ENCODE measurements around the gene CARMIL3.

The CARMIL3 gene

GRCh38 chr14:24080142-24080530 is 28.3 kb downstream of the CARMIL3 start:
- DNase-seq = no peak

GRCh38 chr14:24080888-24081738 is 29.3 kb downstream of the CARMIL3 start:
- DNase-seq = peak; percentile 83

- DNase-seq = peak; percentile 57
Measured at GRCh38 chr14:24081739-24082211, 30.0 kb downstream of the CARMIL3 start.

- DNase-seq = no peak
Measured at GRCh38 chr14:24082411-24083080, 30.7 kb downstream of the CARMIL3 start.

- DNase-seq = no peak
Measured at GRCh38 chr14:24083462-24083861, 31.7 kb downstream of the CARMIL3 start.

- no peak for DNase-seq
Measured at GRCh38 chr14:24084440-24084839, 32.6 kb downstream of the CARMIL3 start.

- DNase-seq = no peak
Measured at GRCh38 chr14:24085215-24085614, 33.4 kb downstream of the CARMIL3 start.

GRCh38 chr14:24086193-24086955 is 34.6 kb downstream of the CARMIL3 start:
- DNase-seq = peak; percentile 65

GRCh38 chr14:24087004-24087403 is 35.2 kb downstream of the CARMIL3 start:
- DNase-seq = no peak

GRCh38 chr14:24088095-24088494 is 36.3 kb downstream of the CARMIL3 start:
- DNase-seq = no peak

- DNase-seq = no peak
Measured at GRCh38 chr14:24089890-24090289, 38.1 kb downstream of the CARMIL3 start.

GRCh38 chr14:24092110-24092504 is 40.3 kb downstream of the CARMIL3 start:
- no peak for DNase-seq

GRCh38 chr14:24092505-24093206 is 40.8 kb downstream of the CARMIL3 start:
- no peak for DNase-seq

GRCh38 chr14:24093207-24093900 is 41.5 kb downstream of the CARMIL3 start:
- no peak for DNase-seq

GRCh38 chr14:24093901-24094840 is 42.4 kb downstream of the CARMIL3 start, which contains the start of gene PCK2:
Gene PCK2, plus strand, starts transcription at chr14:24094311. Its CDS starts 95 bp downstream, at chr14:24094406.
- peak; percentile 92 for DNase-seq

GRCh38 chr14:24094841-24095270 is 43.0 kb downstream of the CARMIL3 start:
- DNase-seq = peak; percentile 84

GRCh38 chr14:24095271-24096068 is 43.7 kb downstream of the CARMIL3 start:
- peak; percentile 79 for DNase-seq

GRCh38 chr14:24096545-24097181 is 44.9 kb downstream of the CARMIL3 start:
- DNase-seq = no peak

GRCh38 chr14:24098229-24098926 is 46.6 kb downstream of the CARMIL3 start:
- DNase-seq = no peak
